SH-SY5Y (cell line): Measurements from ENCODE around the gene RNF4.

Source experiments
- GATA2 ChIP-seq: IDR thresholded peaks from 2 replicates; pipeline ENCODE4 v1.6.1; 2011; ENCODE audit warnings: mild to moderate bottlenecking, low read depth, low read length
- GATA3 ChIP-seq: IDR thresholded peaks from 2 replicates; pipeline ENCODE4 v1.6.1; 2011; ENCODE audit warnings: low read depth, mild to moderate bottlenecking, low read length, moderate library complexity

DNA sequence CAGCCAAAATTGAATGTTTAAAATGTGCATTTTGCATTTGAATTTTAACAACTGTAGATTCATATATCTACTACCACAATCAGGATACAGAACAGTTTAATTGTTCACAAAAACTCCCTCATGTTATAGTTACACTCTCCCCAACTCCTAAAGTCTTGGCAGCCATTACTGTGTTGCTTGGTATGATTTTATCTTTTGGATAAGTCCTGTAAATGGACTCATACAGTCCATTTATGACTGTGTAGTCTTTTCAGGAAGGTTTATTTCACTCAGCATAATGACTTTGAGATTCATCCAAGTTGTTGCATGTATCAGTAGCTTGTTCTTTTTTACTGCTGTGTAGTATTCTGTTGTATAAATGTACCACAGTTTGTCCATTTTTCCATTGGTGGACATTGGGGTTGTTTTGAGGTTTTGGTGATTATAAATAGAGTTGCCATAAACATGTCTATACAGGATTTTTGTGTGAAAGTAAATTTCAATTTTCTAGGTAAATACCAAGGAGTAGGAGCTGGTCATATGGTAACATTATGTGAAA is 77.4 kb downstream of the RNF4 start:
- TF ChIP-seq GATA3 (no peak), GATA2 (no peak)
